Heart right ventricle (tissue), 16 donors: ENCODE measurements around the gene SORL1. TPM values are rescaled to one million over a fixed set of nuclear protein-coding genes. Genes with fewer than 3 reads are reported as not detected.
A peak's percentile ranks its signal among the peaks of the same experiment; 100 is the strongest.

Experiments used
- ATAC-seq, 8 donors: fragments of 200-7000 bp; cut with Tn5 transposase; one replicate each; pipeline ENCODE4 v1.9.1; 2020; ENCODE audit warnings: mild to moderate bottlenecking in 8 of 8, moderate library complexity in 8 of 8, moderate number of reproducible peaks in 1 of 8
- DNase-seq, 2 donors: peaks; one replicate each; pipeline ENCODE4 v3.0.0-alpha.2; 2020
- H3K27ac ChIP-seq, 10 donors: fragments of 200-600 bp; sonication (generic) in 2 of 10; one replicate each; pipeline versions ENCODE4 v1.5.0 to v1.8.0; 2020 to 2022; ENCODE audit warnings: mild to moderate bottlenecking in 3 of 10
- H3K27me3 ChIP-seq, 7 donors: fragments of 200-600 bp; one replicate each; pipeline ENCODE4 v1.8.0; 2021 to 2022; ENCODE audit warnings: mild to moderate bottlenecking in 2 of 7
- H3K36me3 ChIP-seq, 9 donors: fragments of 200-600 bp; sonication (generic) in 1 of 9; one replicate each; pipeline versions ENCODE4 v1.5.0 to v1.8.0; 2020 to 2022; ENCODE audit warnings: mild to moderate bottlenecking in 2 of 9
- H3K4me1 ChIP-seq, 9 donors: fragments of 200-600 bp; sonication (generic) in 1 of 9; one replicate each; pipeline versions ENCODE4 v1.5.0 to v1.8.0; 2020 to 2022; ENCODE audit warnings: mild to moderate bottlenecking in 4 of 9
- H3K4me3 ChIP-seq, 10 donors: fragments of 200-600 bp; sonication (generic) in 2 of 10; one replicate each; pipeline versions ENCODE4 v1.5.0 to v1.8.0; 2020 to 2022; ENCODE audit warnings: mild to moderate bottlenecking in 7 of 10, moderate library complexity in 2 of 10
- H3K9me3 ChIP-seq, 11 donors: fragments of 200-600 bp in 10 of 11; sonication (generic) in 2 of 11; one replicate each; pipeline versions ENCODE4 v1.5.0 to v1.8.0; 2013 to 2022; ENCODE audit warnings: mild to moderate bottlenecking in 2 of 11, control low read depth in 1 of 11, moderate library complexity in 1 of 11
- CTCF ChIP-seq, 9 donors: fragments of 200-600 bp; sonication (generic) in 2 of 9; IDR thresholded peaks; one replicate each; pipeline versions ENCODE4 v1.5.0 to v1.8.0; 2021 to 2022; ENCODE audit warnings: antibody characterized with exemption in 9 of 9, mild to moderate bottlenecking in 5 of 9, moderate library complexity in 1 of 9
- WGBS, 2 donors: extraction: QIAGEN DNeasy Blood & Tissue Kit; methylation state at CpG; one replicate each; pipeline ENCODE4 v1.1.7; 2013; ENCODE audit warnings: inconsistent platforms in 1 of 2; 5-methylcytosine and 5-hydroxymethylcytosine counted together
- intact Hi-C, 10 donors: fragments of 100-400 bp; cut with DNase I; formaldehyde crosslinking; loops; one replicate each; pipeline versions ENCODE4 v1.11.1 to v1.14.2; 2022
- polyA plus RNA-seq, 2 donors: library from polyadenylated mRNA; stranded (reverse); fragments of 200-250 nt; gene quantifications; one replicate each; pipeline ENCODE4 v1.2.3, GENCODE V29; 2013
- total RNA-seq, 10 donors: library from RNA; stranded (reverse); fragmentation: NEBNext Ultra II Directional in 3 of 10; extraction: Animal tissue kit (Norgen Biotek cat#: 25700) in 3 of 10; gene quantifications; one replicate each; pipeline versions ENCODE4 v1.2.1 to v1.2.4, GENCODE V29; 2021 to 2023
- donor health status: Arrhythmogenic right ventricular cardiomyopathy.
- donor health status: ischemic (EF 13 %, LVEDD 7.1; RV severe dilation, severe dysfunction).
- donor health status: healthy with polysubstance abuse.
- donor health status: DM: no; HTN: yes; CAD: no.
- donor health status: DM: no; HTN: no; CAD: no.
- donor health status: ischemic (EF 25% LVEDD 6.9; RV normal size, moderate dysfunction).
- donor health status: ischemic (EF 25% LVEDD 5.7; RV mildly dilated, moderate dysfunction).
- donor health status: healthy.
- donor health status: DM: yes; HTN: yes; CAD: no.
- donor health status: Ischemic cardiomyopathy.
- donor health status: ischemic (EF 35%, LVEDD 5.7; RV mildly dilated, moderate dysfunction).
- donor health status: nonischemic (EF 11% LVEDD 7.7; RV severe dilation, severe dysfunction).
- donor health status: DM: yes; HTN: yes; CAD: no.
- donor health status: PGD.
- donor health status: ischemic (EF 29% LVEDD 5.4; RV normal size, mild dysfunction).
- donor health status: nonischemic (EF 23%, LVEDD 6.1; RV moderate dilation, normal function).

The SORL1 gene
- total and polyA plus RNA-seq, 12 donors: 0.26 to 15.1 (median 8.7) TPM

GRCh38 chr11:121661880-121662486, 209.9 kb downstream of the SORL1 start:
- Histone ChIP-seq H3K27ac (peak overlapping the region in 4 of 10 donors; percentile 15 to 72 (median 34)), H3K4me1 (peaks cover 0 to 11% (median 2%) of the 10 kb centered on the region in 9 donors), H3K36me3 (no peaks in the 10 kb centered on the region), H3K4me3 (no peak overlapping the region), H3K9me3 (no peaks in the 10 kb centered on the region), H3K27me3 (no peaks in the 10 kb centered on the region)
- intact Hi-C loops: no loop called here
- WGBS, 2 donors: 63 to 76% methylated on average over 4 of the region's 4 CpGs
- TF ChIP-seq CTCF (IDR thresholded peaks at IDR 0.05): no peak
- ATAC-seq (peak in 1 of 8 donors; percentile 73), DNase-seq (no peak)

GRCh38 chr11:121664144-121664543, 212.0 kb downstream of the SORL1 start:
- no peaks in the 10 kb centered on the region for H3K27me3 ChIP-seq
- peaks cover 0 to 7% (median 0%) of the 10 kb centered on the region in 9 donors for H3K4me1 ChIP-seq
- DNase-seq (no peak), ATAC-seq (no peak)
- intact Hi-C loops: no loop called here
- TF ChIP-seq CTCF (IDR thresholded peaks at IDR 0.05): no peak
- H3K36me3 ChIP-seq: no peaks in the 10 kb centered on the region
- H3K27ac ChIP-seq: no peak overlapping the region
- no peak overlapping the region for H3K4me3 ChIP-seq
- H3K9me3 ChIP-seq: peaks cover 0 to 7% (median 0%) of the 10 kb centered on the region in 11 donors

GRCh38 chr11:121665206-121665838, 213.2 kb downstream of the SORL1 start:
- no peaks in the 10 kb centered on the region for H3K27me3 ChIP-seq
- H3K4me3 ChIP-seq: no peak overlapping the region
- WGBS, 2 donors: 69 to 78% methylated on average over 6 of the region's 6 CpGs
- H3K9me3 ChIP-seq: peaks cover 0 to 7% (median 0%) of the 10 kb centered on the region in 11 donors
- intact Hi-C loops: loop anchor here in 1 of 10 donors (5.0 kb wide), 1 partner anchor 217 kb away; no protein-coding TSS in a partner anchor
- ATAC-seq (no peak), DNase-seq (no peak)
- H3K27ac ChIP-seq: no peak overlapping the region
- no peaks in the 10 kb centered on the region for H3K36me3 ChIP-seq
- H3K4me1 ChIP-seq: peaks cover 0 to 7% (median 0%) of the 10 kb centered on the region in 9 donors
- no peak for TF ChIP-seq CTCF (IDR thresholded peaks at IDR 0.05)

- intact Hi-C loops: loop anchor here in 1 of 10 donors (5.0 kb wide), 1 partner anchor 214 kb away; no protein-coding TSS in a partner anchor
These were observed 215.7 kb downstream of the SORL1 start for GRCh38 chr11:121667836-121668235.

More at GRCh38 chr11:121667836-121668235, 215.7 kb downstream of the SORL1 start:
- 30 to 39% methylated on average over 1 of the region's 1 CpG for WGBS, 2 donors
- peaks cover 0 to 27% (median 9%) of the 10 kb centered on the region in 9 donors for H3K4me1 ChIP-seq
- no peaks in the 10 kb centered on the region for H3K36me3 ChIP-seq
- no peak overlapping the region for H3K4me3 ChIP-seq
- DNase-seq (no peak), ATAC-seq (no peak)
- H3K27ac ChIP-seq: no peak overlapping the region
- TF ChIP-seq CTCF (IDR thresholded peaks at IDR 0.05): no peak
- H3K27me3 ChIP-seq: no peaks in the 10 kb centered on the region
- H3K9me3 ChIP-seq: peaks cover 0 to 7% (median 0%) of the 10 kb centered on the region in 11 donors
